Measurements from ENCODE around the gene ADAMTS3. TPM values are rescaled to one million over a fixed set of nuclear protein-coding genes. Genes with fewer than 3 reads are reported as not detected.

ADAMTS3 gene
- total and polyA plus RNA-seq, 2 experiments from 2014 or later = 1.2 to 3.7 TPM

GRCh38 chr4:72397314-72397713 is 171.7 kb downstream of the ADAMTS3 start:
- no peak overlapping the region for H3K27ac ChIP-seq (ENCODE audit: low read depth)

More at GRCh38 chr4:72397314-72397713, 171.7 kb downstream of the ADAMTS3 start:
- no peak overlapping the region for H3K4me3 ChIP-seq
- H3K36me3 ChIP-seq (ENCODE audit: insufficient read depth) = no peaks in the 10 kb centered on the region
- DNase-seq (ENCODE audit: low spot score) = no peak
- Mint-ChIP-seq H3K4me1 (peaks cover 2% of the 10 kb centered on the region; the same call in 1 of the 3 replicates), H3K27me3 (ENCODE audit: insufficient read depth, low read depth, poor library complexity) (no peaks in the 10 kb centered on the region), H3K9me3 (no peaks in the 10 kb centered on the region; the same call in 2 of the 3 replicates), H3K4me3 (no peak overlapping the region), H3K27ac (no peak overlapping the region), H3K36me3 (ENCODE audit: low read depth) (0 out of 3 replicates have a peak, but pooled peaks cover 2% of the 10 kb centered on the region)
- H3K9me2 ChIP-seq (ENCODE audit: insufficient read depth) = 0 out of 2 replicates have a peak, but pooled peaks cover 2% of the 10 kb centered on the region
- H4K20me1 ChIP-seq (replicated peaks; ENCODE audit: insufficient read depth) = no peaks in the 10 kb centered on the region
- no peaks in the 10 kb centered on the region for H3K27me3 ChIP-seq (ENCODE audit: insufficient read depth)
- H3K79me2 ChIP-seq (replicated peaks; ENCODE audit: insufficient read depth) = no peaks in the 10 kb centered on the region
- H3K4me2 ChIP-seq = no peak overlapping the region
- TF ChIP-seq CREB1 (CRISPR knock-in tag; IDR thresholded peaks at IDR 0.05; ENCODE audit: low read depth) (no peak), STAT1 (IDR thresholded peaks at IDR 0.05; ENCODE audit: unreplicated experiment) (no peak), POLR2AphosphoS5 (IDR thresholded peaks at IDR 0.05; ENCODE audit: low read depth) (no peak), CTCF (conservative IDR thresholded peaks at IDR 0.05; ENCODE audit: low read depth in 2 of 2) (no peak), ZNF114 (CRISPR knock-in tag; IDR thresholded peaks at IDR 0.05) (no peak), JUNB (IDR thresholded peaks at IDR 0.05; ENCODE audit: unreplicated experiment) (no peak), REST (IDR thresholded peaks at IDR 0.05; ENCODE audit: unreplicated experiment) (no peak), NANOG (IDR thresholded peaks at IDR 0.05; ENCODE audit: borderline replicate concordance) (no peak), ETS1 (IDR thresholded peaks at IDR 0.05) (no peak), ZNF462 (CRISPR knock-in tag; IDR thresholded peaks at IDR 0.05) (no peak), EZH2phosphoT487 (IDR thresholded peaks at IDR 0.05; ENCODE audit: unreplicated experiment) (no peak), ZNF331 (CRISPR knock-in tag; IDR thresholded peaks at IDR 0.05; ENCODE audit: low read depth) (no peak), EZH2 (IDR thresholded peaks at IDR 0.05; ENCODE audit: low read depth, unreplicated experiment) (no peak)
- no peaks in the 10 kb centered on the region for H3K4me1 ChIP-seq (ENCODE audit: insufficient read depth)
- H3F3A ChIP-seq (replicated peaks; ENCODE audit: low read depth) = no peaks in the 10 kb centered on the region
- no peak for ATAC-seq
- no peak overlapping the region for H2AFZ ChIP-seq
